Measurements from ENCODE around the gene CNST.
A peak's percentile ranks its signal among the peaks of the same experiment; 100 is the strongest.
"Not testable (repeated sequence)": the region's sequence is repeated elsewhere in the genome, so short reads cannot be mapped to it uniquely, and the experiment has no call there.

CNST gene

DNA sequence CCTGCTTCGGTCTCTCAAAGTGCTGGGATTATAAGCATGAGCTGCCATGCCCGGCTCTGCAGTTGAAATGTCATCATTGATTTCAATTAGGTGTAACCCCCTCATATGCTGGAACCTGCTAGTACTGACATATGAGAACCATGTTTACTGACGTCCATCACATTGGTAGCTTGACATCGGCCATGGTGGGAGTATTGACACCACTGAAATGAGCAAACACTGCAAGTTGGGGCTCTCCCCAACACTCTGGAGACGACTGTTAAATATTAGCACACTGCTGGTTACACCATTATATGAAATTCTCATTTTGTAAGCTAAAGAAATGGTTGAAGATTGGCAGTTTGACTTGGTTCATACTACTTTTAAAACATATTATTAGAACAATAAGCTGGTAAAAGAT lies 63.7 kb downstream of the CNST start:
- DNase-seq: no peak

GRCh38 chr1:246631426-246631825 lies 65.2 kb downstream of the CNST start:
- peak; percentile 77 for DNase-seq

GRCh38 chr1:246632281-246633168 lies 66.3 kb downstream of the CNST start:
- DNase-seq: peak; percentile 83

DNA sequence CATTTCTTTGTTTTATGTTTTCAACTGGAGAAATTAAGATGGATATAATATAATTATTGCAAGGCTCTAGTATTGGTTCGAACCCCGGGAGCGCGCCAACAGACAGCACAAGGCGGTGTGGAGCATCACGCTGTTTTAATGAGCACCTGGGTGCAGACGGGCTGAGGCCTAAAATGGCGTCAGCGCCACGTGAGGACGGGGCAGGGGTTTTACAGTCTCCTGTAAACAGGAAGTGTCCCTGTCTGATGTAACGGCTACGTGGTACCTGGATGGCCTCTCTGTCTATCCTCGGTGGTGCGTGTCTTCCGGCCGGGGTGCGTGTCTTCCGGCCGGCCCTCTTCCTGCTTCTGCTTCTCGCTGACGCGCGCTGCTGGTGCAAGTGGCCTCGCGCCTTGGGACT lies 68.4 kb downstream of the CNST start:
- DNase-seq: not testable (repeated sequence)

GRCh38 chr1:246638941-246639655 lies 72.8 kb downstream of the CNST start:
- DNase-seq: no peak

GRCh38 chr1:246639732-246640131 lies 73.5 kb downstream of the CNST start:
- no peak for DNase-seq

DNA sequence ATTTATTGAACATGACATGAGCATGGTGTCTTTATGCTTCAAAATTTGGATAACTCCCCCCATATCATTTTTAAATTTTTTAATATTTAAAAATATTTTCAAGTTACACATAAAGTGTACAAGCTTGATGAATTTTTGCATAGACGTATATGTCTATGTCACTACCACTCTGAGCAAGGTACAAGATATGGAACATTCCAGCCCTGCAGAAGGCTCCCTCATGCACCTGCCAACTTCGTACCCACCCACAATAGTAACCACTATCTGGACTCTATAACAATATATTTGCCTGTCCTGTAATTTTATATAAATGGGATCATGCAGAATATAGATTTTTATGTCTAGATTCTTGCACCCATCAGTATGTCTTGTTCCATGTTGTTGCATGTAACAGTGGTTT lies 74.5 kb downstream of the CNST start:
- DNase-seq: no peak

DNA sequence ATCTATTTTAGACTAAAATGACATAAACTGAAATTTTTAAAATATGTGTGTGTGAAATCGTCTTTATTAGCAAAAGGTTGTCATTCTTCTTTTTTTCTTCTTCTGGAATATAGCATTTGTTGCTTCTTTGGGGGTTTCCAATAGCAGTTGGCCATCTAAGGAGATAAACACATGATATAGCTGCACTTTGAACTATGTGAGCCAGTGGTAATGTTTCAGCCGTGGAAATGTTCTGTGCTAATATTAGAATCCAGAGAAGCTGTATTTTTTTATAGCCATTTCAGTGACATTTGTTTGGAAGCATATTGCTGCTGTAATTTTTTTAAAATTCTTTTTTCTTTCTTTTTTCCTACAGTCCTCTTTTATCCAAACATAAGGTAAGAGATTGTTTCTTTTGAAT lies 75.1 kb downstream of the CNST start:
- DNase-seq: no peak

DNA sequence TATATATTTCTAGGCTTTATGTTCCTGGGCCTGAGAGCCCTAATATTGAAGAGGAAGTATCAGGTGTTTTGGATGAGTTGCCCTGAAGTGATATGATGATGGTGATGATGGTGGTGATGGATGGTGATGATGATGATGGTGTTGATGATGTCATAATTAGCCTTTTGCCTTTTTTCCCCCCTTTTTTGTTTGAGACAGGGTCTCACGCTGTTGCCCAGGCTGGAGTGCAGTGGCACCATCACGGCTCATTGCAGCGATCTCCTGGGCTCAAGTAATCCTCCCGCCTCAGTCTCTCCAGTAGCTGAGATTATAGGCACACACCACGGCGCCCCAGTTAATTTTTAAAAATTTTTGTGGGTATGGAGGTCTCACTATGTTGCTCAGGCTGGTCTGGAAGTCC lies 76.5 kb downstream of the CNST start:
- no peak for DNase-seq

DNA sequence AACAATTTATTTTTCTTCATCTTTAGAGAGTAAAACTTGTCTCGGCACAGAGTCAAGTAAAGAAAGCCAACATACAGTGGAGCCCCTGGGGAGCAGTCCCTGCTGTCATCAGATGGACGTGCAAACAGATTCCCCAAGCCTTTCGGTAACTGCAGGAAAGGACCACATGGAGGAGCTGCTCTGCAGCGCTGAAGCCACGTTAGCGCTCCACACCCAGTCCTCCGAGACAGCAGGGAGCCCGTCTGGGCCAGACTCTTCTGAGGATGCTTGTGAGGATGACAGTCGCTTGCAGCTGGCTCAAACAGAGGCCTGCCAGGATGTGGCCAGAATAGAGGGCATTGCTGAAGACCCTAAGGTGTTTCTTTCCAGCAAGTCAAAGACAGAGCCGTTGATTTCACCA lies 80.9 kb downstream of the CNST start:
- DNase-seq: peak; percentile 90

DNA sequence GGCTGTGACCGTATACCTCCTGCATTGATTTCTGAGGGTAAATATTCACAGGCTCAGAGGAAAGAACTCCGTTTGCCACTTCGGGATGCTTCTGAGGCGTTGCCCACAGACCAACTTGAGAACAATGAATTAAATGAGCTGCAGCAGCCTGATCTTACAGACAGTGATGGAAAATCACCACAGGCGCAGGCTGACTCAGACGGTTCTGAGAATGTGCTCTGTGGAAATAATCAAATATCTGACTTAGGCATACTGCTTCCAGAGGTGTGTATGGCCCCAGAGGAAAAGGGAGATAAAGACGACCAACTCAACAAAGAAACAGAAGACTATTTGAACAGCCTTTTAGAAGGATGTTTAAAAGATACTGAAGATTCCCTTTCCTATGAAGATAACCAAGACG lies 81.3 kb downstream of the CNST start:
- DNase-seq: peak; percentile 60

GRCh38 chr1:246651012-246651695 lies 84.9 kb downstream of the CNST start:
- no peak for DNase-seq

DNA sequence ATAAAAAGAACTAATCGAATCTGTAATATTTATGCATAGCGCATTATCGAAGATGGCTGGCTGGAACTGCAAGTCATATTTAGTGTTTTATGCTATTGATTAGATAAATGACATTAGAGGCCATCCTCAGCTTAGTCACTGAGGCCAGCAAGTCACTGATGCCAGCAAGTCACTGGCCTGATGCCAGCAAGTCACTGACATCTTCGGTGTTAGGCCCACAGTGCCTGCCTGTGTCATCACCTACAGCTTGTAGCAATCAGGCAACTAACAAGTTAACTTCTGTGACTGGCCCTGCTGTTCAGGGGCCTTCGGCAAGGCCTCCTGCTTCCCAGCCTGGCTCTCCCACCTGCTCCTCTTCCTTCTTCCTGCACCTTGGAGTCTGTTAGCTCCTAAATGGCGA lies 92.3 kb downstream of the CNST start:
- no peak for DNase-seq

DNA sequence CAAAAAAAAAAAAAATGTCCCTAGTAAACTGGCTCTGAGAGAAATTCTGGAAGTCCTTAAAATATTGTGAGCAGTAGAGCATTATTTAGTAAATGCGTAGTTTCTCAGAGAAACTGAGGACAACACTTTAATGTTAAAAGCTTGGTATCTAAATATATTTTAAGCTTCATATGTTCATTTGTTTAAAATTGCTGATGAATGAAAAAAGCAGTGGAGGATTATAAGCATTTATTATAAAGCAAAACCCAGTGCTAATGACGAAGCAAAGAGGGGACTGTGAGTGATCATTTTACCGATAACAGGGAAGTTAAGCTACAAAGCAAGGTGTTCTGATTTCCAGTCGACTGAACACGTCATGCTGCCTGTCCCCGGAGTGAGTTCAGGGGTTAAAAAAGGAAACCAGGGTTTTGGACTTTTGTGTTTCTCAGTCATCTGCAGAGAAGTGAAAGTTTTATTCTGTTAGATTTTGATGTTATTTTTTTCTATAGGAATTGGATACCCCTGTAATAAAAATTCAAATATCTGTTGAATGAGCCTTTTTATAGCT lies 93.4 kb downstream of the CNST start:
- no peak for DNase-seq

GRCh38 chr1:246661451-246661850 lies 95.2 kb downstream of the CNST start:
- no peak for DNase-seq

GRCh38 chr1:246667773-246668172 lies 101.5 kb downstream of the CNST start:
- no peak for DNase-seq

- DNase-seq: no peak
These were observed 103.4 kb downstream of the CNST start for GRCh38 chr1:246669659-246670058.

GRCh38 chr1:246674049-246674448 lies 107.8 kb downstream of the CNST start:
- no peak for DNase-seq

DNA sequence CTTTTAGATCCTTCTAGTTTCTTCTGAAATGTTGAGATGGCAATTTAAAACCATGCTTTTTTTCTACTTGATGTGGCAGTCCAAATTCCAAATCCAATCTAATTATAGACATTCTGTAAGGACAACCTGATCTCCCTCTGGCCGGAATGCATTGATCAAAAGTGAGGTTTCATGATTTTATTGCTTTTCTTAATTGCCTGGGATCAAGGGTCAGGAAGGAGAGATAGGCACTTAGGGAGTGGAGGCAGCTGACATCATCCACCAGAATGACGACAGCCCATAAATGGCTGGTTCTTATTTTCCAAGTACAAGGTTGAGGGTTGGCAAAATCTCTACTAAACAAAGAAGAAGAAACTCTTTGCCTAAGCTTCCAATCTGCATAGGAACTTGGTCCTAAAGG lies 111.6 kb downstream of the CNST start:
- no peak for DNase-seq

- no peak for DNase-seq
These were observed 112.8 kb downstream of the CNST start for GRCh38 chr1:246678816-246679793.

- no peak for DNase-seq
These were observed 113.5 kb downstream of the CNST start for GRCh38 chr1:246679794-246680177.

DNA sequence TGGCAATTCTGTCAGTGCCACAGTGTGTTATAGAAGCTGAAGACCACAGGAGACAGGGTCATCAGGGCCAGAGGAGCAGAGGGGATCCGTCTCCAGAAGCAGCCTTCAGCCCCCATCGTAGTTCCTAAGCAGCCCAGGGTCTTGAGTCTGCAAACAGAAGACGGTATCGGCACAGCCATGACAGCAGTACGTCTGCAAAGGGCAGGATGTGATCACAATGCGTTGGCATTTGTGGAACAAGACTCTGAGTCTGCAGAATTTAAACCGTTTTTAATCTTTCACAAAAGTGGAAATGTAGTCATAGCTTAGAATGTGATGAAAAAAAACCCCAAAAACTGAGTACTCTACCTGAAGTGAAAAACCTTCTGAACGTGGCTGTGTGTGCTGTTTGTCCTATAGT lies 113.9 kb downstream of the CNST start:
- DNase-seq: no peak
